SW480 (cell line): ENCODE measurements around the gene ACOT7.
A peak's percentile ranks its signal among the peaks of the same experiment; 100 is the strongest.

Experiments
- DNase-seq: peaks from one replicate; pipeline ENCODE4 v3.0.0-alpha.2; 2016; ENCODE audit warnings: low spot score

ACOT7 gene

DNA sequence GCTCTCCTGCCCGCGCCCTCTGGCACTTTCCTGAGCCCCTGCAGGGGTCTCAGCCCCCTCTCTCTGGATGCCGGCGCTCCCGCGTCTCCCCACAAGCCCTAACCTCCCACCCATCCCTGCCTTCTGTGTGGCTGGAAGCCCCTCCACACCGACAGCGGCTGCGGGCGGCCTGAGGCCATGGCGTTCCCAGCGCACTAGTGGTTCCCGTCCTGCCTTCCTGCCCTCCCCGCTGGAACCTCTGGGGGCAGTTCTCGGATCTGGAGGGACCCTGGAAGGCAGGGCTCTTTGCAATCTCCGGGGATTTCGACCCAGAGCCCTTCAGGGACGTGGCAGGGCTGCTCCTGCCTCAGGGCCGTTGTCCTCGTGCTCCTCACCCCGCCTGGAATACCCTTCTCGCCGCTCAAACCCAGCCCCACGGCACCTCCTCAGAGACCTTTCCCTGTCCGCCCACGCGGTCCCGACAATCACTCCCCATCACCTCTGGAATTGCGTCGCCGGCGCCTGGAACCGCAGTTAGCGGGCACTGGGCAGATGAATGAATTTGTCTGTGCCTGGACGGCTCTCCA is 30.5 kb upstream of the ACOT7 start:
- DNase-seq, result peak; percentile 34

- DNase-seq, result peak; percentile 93
These were observed 29.9 kb upstream of the ACOT7 start for GRCh38 chr1:6423321-6423999.

DNA sequence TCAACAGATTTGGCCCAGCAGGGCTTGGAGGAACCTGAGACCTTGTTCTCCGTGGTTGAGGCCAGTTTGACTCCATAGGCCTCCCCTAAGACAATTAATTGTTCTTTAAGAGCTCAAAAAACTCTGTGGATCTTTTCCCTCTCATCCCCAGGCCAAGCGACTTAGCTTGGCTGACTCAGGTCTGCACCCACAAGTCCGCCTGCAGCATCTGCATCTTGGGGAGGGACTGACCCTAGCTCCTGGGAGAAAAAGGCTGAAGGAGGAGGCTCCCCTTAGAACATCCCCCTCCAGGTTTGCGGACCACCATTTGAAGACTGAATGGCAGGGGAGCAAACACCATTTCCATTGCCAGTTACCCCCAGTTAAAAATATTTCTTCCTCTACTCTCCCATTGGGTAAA is 27.7 kb upstream of the ACOT7 start:
- no peak for DNase-seq

DNA sequence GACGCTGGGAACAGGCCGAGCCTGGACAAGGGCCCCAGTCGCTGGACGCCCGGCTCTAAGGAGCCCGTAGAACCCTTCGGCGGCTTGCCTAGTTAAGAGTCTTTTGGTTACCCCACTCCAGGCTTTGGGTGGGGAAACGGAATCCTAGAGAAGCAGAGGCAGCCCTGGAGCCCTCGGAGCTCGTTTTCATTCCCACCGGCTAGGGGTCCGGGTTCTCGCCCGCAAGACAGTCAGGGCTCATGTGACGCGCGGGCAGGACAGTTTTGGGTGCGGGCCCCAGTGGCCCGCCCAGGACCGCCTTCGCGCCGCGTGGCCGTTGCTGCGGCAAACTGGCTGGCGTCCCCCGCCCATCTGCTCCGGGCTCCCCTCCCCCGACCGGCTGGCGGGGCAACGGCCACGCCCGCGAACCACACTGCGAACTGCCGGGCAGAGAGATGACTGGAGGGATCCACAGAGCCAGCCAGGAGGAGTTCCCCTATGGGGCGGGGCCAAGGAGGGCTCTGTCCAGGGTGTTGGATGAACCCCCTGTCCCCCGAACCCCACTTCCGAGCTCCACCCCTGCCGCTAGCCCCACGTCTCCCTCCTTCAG is 27.0 kb upstream of the ACOT7 start:
- peak; percentile 60 for DNase-seq

- peak; percentile 62 for DNase-seq
These were observed 26.4 kb upstream of the ACOT7 start, which contains the start of gene HES2 for GRCh38 chr1:6419804-6420453. HES2 (minus strand) TSS chr1:6419919; CDS start chr1:6419820, 99 bp downstream.

DNA sequence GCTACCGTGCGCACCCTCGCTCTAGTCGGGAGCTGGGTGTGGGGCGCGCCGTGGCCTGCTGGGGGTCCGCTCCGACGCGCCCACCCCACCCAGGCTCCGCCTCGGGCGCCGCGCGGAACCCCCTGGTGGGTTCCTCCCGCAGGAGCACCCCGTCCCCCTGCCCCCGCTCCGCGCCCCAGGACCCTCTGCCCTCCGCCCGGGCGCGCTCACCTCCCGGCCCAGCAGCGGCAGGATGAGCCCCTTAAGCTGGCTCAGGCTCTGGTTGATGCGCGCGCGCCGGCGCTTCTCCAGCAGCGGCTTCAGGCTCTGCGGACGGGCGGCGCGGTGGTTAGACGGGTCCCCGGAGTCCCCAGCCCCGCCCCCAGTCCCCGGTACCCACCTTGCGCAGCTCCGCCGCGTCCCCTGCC is 25.8 kb upstream of the ACOT7 start:
- peak; percentile 48 for DNase-seq

GRCh38 chr1:6418668-6419396 is 25.3 kb upstream of the ACOT7 start:
- DNase-seq, result peak; percentile 36

- DNase-seq, result no peak
These were observed 24.5 kb upstream of the ACOT7 start for GRCh38 chr1:6417961-6418667.

GRCh38 chr1:6416906-6417305 is 23.3 kb upstream of the ACOT7 start:
- no peak for DNase-seq

DNA sequence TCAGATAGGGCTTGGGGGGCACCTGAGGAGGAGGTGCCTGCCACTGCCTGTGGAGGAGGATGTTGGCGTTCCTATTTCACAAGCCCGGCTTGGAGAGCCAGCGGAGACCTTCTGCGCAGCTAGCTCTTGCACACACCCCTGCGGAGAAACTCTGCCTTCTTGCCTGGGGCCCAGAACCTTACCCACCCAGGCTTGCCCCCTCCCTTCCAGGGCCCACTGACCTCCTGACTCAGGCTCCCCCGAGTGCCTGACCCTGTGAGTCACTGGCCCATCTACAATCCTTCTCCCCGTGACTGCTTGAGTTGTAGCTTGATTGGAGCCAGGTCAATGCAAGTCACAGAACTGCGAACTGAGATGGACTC is 22.7 kb upstream of the ACOT7 start:
- no peak for DNase-seq

DNA sequence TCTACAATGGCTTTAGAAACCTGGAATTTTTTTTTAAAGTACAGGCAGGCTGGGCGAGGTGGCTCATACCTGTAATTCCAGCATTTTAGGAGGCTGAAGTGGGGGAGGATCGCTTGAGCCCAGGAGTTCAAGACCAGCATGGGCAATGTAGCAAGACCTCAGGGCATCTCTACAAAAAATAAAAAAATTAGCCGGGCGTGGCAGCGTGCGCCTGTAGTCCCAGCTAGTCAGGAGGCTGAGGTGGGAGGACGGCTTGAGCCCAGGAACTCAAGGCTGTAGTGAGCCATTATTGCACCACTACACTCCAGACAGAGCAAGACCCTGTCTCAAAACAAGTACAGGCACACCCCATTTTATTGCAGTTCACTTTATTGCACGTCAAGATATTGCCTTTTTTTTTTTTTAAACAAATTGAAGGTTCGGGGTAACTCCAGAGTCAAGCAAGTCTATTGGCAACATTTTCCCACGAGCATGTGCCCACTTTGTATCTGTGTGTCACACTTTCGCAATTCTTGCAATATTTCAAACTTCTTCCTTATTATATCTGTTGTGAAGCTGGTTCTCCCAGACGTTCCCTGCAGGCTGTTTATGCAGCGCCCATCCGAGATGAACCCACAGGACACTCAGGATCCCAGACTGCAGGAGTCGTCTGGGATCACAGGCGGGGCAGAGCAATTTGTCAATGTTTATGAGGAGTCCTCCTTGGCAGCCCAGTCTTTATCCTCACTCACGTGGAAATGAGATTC is 21.5 kb upstream of the ACOT7 start:
- no peak for DNase-seq

- DNase-seq, result peak; percentile 92
These were observed 20.9 kb upstream of the ACOT7 start for GRCh38 chr1:6414443-6414844.

DNA sequence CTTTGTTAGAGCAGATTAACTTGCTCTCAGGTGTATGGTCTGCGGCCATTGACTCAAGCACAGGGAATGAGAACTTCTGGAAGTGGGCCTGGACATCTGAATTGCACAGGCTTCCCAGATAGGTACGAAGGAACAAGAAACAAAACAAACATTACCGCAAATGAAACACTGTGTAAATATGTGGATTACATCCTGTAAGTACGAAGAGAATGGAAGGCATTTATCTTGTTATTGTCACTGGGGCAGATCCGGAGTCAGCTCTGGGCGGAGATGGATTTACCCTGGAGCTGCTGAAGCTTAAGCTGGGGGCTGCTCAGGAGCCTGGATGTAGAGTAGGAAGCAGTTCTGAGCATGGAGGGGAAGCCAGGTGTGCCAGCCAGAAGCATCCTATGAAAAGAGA is 19.3 kb upstream of the ACOT7 start:
- peak; percentile 54 for DNase-seq

- DNase-seq, result no peak
These were observed 16.8 kb upstream of the ACOT7 start for GRCh38 chr1:6410248-6410893.

- no peak for DNase-seq
These were observed 16.2 kb upstream of the ACOT7 start for GRCh38 chr1:6409733-6410132.

- no peak for DNase-seq
These were observed 15.5 kb upstream of the ACOT7 start for GRCh38 chr1:6409053-6409452.

DNA sequence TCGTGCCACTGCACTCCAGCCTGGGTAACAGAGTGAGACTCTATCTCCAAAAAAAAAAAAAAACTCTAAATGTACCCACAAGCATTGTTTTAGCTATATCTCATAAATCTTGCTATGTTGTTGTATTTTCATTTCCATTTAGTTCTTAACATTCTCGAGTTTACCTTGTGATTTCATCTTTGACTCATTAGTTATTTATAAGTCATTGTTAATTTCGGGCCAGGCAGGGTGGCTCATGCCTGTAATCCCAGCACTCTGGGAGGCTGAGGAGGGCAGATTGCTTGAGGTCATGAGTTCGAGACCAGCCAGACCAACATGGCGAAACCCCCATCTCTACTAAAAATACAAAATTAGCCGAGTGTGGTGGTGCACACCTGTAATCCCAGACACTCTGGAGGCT is 14.5 kb upstream of the ACOT7 start:
- DNase-seq, result no peak

- no peak for DNase-seq
These were observed 8.1 kb upstream of the ACOT7 start for GRCh38 chr1:6401673-6402072.

- DNase-seq, result no peak
These were observed 5.7 kb upstream of the ACOT7 start for GRCh38 chr1:6399294-6399693.

DNA sequence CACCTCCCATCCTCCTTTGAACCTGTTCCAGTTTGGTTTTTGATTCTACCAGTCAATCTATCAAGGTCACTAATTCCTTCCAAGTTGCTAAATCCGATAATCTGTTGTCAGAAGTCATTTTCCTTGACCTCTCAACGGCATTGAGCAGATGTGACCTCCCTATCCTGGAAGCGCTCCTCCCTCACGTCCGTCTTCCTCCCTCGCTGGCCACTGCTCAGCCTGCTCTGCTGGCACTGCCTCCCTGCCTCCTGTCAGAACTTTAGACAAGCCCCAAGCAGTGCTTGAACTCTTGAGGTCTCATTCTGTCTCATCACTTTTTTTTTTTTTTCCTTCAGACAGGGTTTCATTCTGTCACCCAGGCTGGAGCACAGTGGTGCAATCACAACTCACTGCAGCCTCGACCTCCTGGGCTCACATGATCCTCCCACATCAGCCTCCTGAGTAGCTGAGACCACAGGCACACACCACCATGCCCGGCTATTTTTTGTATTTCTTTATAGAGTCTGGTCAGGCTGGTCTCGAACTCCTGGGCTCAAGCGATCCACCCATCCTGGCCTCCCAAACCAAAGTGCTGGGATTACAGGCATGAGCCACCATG is 4.4 kb upstream of the ACOT7 start:
- no peak for DNase-seq
